ENCODE data around the gene PACS1. TPM values are rescaled to one million over a fixed set of nuclear protein-coding genes. Genes with fewer than 3 reads are reported as not detected.

PACS1 gene
- total RNA-seq, 1 donor from 2014 or later = 121 TPM

- Mint-ChIP-seq H3K4me1 (peaks cover 31% of the 10 kb centered on the region), H3K4me3 (peak within 1 kb of the TSS; percentile 89), H3K36me3 (ENCODE audit: low read depth) (peaks cover 6% of the 10 kb centered on the region), H3K27ac (peak within 1 kb of the TSS; percentile 21), H3K27me3 (peaks cover 23% of the 10 kb centered on the region), H3K9me3 (no peaks in the 10 kb centered on the region)
- no peak for ATAC-seq (ENCODE audit: low read depth)
- CTCF ChIA-PET = no interaction called here
- no peak for TF ChIP-seq CTCF (IDR thresholded peaks at IDR 0.05)
- POLR2A ChIA-PET = interaction anchor here (0.5 to 4.0 kb wide), 3 partner anchors 21 to 513 kb away, joined by 4 to 42 read pairs (median 5); partner anchors contain the start of gene RAB1B
- peak; percentile 54 for DNase-seq
- intact Hi-C loops (cut with micrococcal nuclease) = no loop called here
Observed at GRCh38 chr11:66291706-66292542, 221.9 kb downstream of the PACS1 start, which contains the start of gene TMEM151A. TMEM151A (plus strand) TSS chr11:66291894; CDS start chr11:66292014, 120 bp downstream.

- Mint-ChIP-seq H3K27me3 (peaks cover 23% of the 10 kb centered on the region), H3K4me3 (peak overlapping the region; percentile 66), H3K9me3 (no peaks in the 10 kb centered on the region), H3K4me1 (peaks cover 28% of the 10 kb centered on the region), H3K36me3 (ENCODE audit: low read depth) (peaks cover 6% of the 10 kb centered on the region), H3K27ac (peak overlapping the region; percentile 21)
- no peak for TF ChIP-seq CTCF (IDR thresholded peaks at IDR 0.05)
- ChIA-PET CTCF (no interaction called here), POLR2A (no interaction called here)
- DNase-seq (no peak), ATAC-seq (ENCODE audit: low read depth) (no peak)
- intact Hi-C loops (cut with micrococcal nuclease) = no loop called here
Observed at GRCh38 chr11:66292543-66293332, 222.7 kb downstream of the PACS1 start.

- H3K4me3 Mint-ChIP-seq = no peak overlapping the region
- POLR2A ChIA-PET = no interaction called here
Observed at GRCh38 chr11:66293352-66293751, 223.3 kb downstream of the PACS1 start.

GRCh38 chr11:66293777-66294625 lies 223.9 kb downstream of the PACS1 start:
- TF ChIP-seq CTCF (IDR thresholded peaks at IDR 0.05) = no peak
- H3K36me3 Mint-ChIP-seq (ENCODE audit: low read depth) = peaks cover 3% of the 10 kb centered on the region
- peaks cover 23% of the 10 kb centered on the region for H3K27me3 Mint-ChIP-seq
- no peak for DNase-seq
- no peak for ATAC-seq (ENCODE audit: low read depth)
- ChIA-PET POLR2A (interaction anchor here (0.6 kb wide), 1 partner anchor 19 kb away, joined by 3 read pairs; no protein-coding TSS in a partner anchor), CTCF (no interaction called here)
- H3K4me3 Mint-ChIP-seq = no peak overlapping the region
- no peaks in the 10 kb centered on the region for H3K9me3 Mint-ChIP-seq
- peaks cover 22% of the 10 kb centered on the region for H3K4me1 Mint-ChIP-seq
- H3K27ac Mint-ChIP-seq = no peak overlapping the region
- intact Hi-C loops (cut with micrococcal nuclease) = no loop called here

More at GRCh38 chr11:66293352-66293751, 223.3 kb downstream of the PACS1 start:
- peaks cover 23% of the 10 kb centered on the region for H3K27me3 Mint-ChIP-seq
- H3K4me1 Mint-ChIP-seq = peaks cover 24% of the 10 kb centered on the region
- no peak for DNase-seq
- intact Hi-C loops (cut with micrococcal nuclease) = no loop called here
- CTCF ChIA-PET = no interaction called here
- H3K9me3 Mint-ChIP-seq = no peaks in the 10 kb centered on the region
- no peak for ATAC-seq (ENCODE audit: low read depth)
- peaks cover 4% of the 10 kb centered on the region for H3K36me3 Mint-ChIP-seq (ENCODE audit: low read depth)
- no peak overlapping the region for H3K27ac Mint-ChIP-seq
- no peak for TF ChIP-seq CTCF (IDR thresholded peaks at IDR 0.05)

Other genes starting within 250 kb of the PACS1 start
- 0.37 and 1.0 TPM in 2 replicates for gene SNX32, start 236.3 kb upstream of the PACS1 start, total RNA-seq
- 1,079 and 1,089 TPM in 2 replicates for gene CFL1, start 212.1 kb upstream of the PACS1 start, total RNA-seq
- gene MUS81, start 209.8 kb upstream of the PACS1 start, total RNA-seq = 73.8 and 83.1 TPM in 2 replicates
- gene EFEMP2, start 197.5 kb upstream of the PACS1 start, total RNA-seq = 3.8 and 6.3 TPM in 2 replicates
- gene CTSW, start 190.4 kb upstream of the PACS1 start, total RNA-seq = 0.59 and 0.93 TPM in 2 replicates
- gene FIBP, start 181.8 kb upstream of the PACS1 start, total RNA-seq = 74.5 and 76.5 TPM in 2 replicates
- gene CCDC85B, start 179.6 kb upstream of the PACS1 start, total RNA-seq = 21.6 and 23.4 TPM in 2 replicates
- 1.0 and 1.4 TPM in 2 replicates for gene FOSL1, start 169.9 kb upstream of the PACS1 start, total RNA-seq
- gene C11orf68, start 151.2 kb upstream of the PACS1 start, total RNA-seq = 28.9 and 31.7 TPM in 2 replicates
- gene DRAP1, start 150.8 kb upstream of the PACS1 start, total RNA-seq = 64.7 and 75.8 TPM in 2 replicates
- gene TSGA10IP, start 124.8 kb upstream of the PACS1 start, total RNA-seq = not detected in 2 replicates
- gene SART1, start 108.5 kb upstream of the PACS1 start, total RNA-seq = 86.6 and 92.3 TPM in 2 replicates
- 50.7 and 58.9 TPM in 2 replicates for gene EIF1AD, start 68.1 kb upstream of the PACS1 start, total RNA-seq
- gene BANF1, start 67.8 kb upstream of the PACS1 start, total RNA-seq = 220 and 228 TPM in 2 replicates
- not detected in 2 replicates for gene CST6, start 58.3 kb upstream of the PACS1 start, total RNA-seq
- gene CATSPER1, start 43.8 kb upstream of the PACS1 start, total RNA-seq = not detected in 2 replicates
- not detected in 2 replicates for gene GAL3ST3, start 21.1 kb upstream of the PACS1 start, total RNA-seq
- gene SF3B2, start 17.9 kb upstream of the PACS1 start, total RNA-seq = 198 and 219 TPM in 2 replicates
- 37.0 and 45.6 TPM in 2 replicates for gene KLC2, start 187.4 kb downstream of the PACS1 start, total RNA-seq
- 115 and 118 TPM in 2 replicates for gene RAB1B, start 198.4 kb downstream of the PACS1 start, total RNA-seq
- 0.93 and 1.0 TPM in 2 replicates for gene CNIH2, start 207.9 kb downstream of the PACS1 start, total RNA-seq
- gene YIF1A, start 218.9 kb downstream of the PACS1 start, total RNA-seq = 53.4 and 62.6 TPM in 2 replicates
- gene TMEM151A, start 221.6 kb downstream of the PACS1 start, total RNA-seq = not detected in 2 replicates
- gene CD248, start 246.8 kb downstream of the PACS1 start, total RNA-seq = 0.22 TPM in 1 of 2 replicates, not detected in the other

Data from activated B cell treated with CpG ODN at 0.5 μM for 24 hours (primary cell).